T-helper 1 cell (primary cell): ENCODE data around the gene VWA3A.
"Not testable (repeated sequence)": the region's sequence is repeated elsewhere in the genome, so short reads cannot be mapped to it uniquely, and the experiment has no call there.

ENCODE experiments used
- DNase-seq, 5 donors: peaks; one replicate each; pipeline ENCODE4 v3.0.0-alpha.2; 2012 to 2020

Gene VWA3A

DNA sequence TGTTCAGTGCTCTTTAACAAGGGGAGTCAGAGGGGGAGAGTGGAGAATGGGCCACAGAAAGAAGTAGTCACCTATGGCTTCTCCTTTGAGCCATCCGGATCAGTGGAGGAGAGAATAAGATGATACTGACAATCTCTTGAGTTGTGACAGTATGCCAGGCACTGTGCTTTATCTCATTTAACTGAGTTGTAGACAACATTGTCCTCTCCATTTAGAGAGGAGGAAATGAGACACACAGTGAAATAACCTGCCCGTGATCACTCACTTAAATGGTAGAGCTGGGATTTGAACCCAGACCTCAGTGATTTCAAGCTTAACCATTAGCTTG, 95.9 kb downstream of the VWA3A start:
- DNase-seq = no peak

DNA sequence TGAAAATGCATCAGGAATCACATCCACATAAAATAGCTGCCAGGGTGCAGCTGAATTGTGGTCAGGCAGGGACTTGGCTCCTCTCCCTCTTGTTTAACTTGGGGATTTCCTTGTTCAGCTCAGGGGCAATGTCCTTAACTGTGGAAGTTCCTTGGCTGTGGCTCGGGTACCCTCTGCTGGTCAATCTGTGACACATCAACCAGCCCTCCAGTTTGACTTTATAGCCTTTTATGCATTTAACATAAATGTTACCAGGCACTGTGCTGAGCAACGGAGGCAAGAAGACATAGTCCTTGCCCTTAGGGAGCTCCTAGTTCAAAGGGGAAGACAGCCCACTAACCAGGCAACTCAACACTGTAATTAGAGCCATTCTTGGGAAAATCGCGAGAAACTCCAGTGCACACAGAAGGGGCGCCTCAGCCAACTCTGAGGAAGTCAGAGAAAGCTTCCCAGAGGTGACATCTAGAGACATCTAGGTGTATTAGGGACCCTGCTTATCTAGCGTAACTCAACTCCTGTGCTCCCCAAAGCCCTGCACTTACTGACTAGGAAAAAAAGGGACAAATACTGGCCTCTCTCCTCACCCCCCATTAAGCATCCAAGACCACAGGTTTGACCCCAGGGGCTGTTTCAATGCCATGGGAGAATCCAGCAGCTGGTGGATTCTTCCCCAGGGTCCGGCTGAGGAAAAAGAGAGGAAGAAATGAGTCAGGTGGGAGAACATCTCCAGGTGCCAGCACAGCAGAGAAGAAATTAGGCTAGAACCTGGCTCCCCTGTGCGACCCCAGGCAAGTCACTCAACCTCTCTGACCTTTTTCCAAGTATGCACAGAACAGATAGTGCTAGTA, 96.5 kb downstream of the VWA3A start:
- DNase-seq = peak; percentile 39 to 78 (median 52)

DNA sequence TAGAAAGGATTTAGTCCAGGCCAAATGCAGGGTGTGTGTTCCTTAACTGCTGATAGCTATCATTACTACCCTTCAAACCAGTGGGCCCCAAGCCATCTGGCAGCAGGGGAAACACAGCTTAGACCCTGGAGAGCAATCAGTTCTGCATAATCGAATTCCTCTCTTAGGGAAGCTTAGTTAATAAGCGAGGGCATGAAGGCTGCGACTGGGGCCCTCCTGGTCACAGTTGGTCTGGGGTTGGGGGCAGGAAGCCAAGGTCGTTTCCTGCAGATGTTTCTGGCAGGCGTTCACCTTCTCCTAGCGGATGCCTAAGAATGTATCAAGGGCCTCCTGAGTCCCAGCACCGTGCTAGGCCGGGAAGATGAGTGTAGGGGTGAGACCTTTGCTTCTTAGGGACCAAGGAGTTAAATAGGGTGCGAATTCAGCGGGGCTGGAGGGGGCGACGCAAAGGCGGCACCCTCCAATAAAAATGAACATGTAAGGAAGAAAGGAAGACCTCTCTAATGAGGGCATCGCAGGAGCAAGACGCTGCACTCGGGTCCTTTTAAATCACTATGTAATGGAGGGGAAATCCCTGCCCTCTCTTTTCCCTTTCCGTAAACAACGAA, 97.2 kb downstream of the VWA3A start:
- DNase-seq = peak in 3 of 5 donors; percentile 10 to 29 (median 23)

DNA sequence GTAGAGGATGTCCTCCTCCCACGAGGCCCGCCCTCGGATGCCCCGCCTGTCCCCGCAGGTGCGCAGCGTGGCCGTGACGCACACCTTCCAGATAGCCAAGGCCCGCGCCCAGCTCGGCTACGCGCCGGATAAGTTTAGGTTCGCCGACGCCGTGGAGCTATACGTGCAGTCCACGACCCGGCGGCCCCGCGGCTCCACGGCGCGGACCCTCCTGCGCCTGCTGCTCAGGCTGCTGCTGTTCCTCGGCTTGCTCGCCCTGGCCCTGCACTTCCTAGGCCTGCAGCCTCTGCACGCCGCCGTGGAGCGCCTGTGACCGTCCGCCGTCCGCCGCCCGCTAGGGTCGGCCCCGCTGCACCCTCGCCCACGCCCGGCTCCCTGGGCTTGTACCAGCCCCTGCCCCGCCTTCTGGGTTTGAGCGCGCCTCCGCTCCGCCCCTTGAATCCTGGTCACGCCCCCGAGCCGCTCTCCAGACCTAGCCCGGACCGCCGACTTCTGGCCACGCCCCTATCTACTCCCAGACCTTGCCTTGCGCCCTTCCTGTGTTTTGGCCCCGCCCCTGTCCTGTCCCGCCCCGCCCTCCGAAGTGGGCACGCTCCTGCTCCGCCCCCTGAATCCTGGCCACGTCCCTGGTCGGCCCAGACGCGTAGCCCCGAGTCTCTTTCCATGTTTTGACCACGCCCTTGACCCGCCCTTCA, 97.9 kb downstream of the VWA3A start:
- DNase-seq = peak; percentile 91 to 100 (median 92)

DNA sequence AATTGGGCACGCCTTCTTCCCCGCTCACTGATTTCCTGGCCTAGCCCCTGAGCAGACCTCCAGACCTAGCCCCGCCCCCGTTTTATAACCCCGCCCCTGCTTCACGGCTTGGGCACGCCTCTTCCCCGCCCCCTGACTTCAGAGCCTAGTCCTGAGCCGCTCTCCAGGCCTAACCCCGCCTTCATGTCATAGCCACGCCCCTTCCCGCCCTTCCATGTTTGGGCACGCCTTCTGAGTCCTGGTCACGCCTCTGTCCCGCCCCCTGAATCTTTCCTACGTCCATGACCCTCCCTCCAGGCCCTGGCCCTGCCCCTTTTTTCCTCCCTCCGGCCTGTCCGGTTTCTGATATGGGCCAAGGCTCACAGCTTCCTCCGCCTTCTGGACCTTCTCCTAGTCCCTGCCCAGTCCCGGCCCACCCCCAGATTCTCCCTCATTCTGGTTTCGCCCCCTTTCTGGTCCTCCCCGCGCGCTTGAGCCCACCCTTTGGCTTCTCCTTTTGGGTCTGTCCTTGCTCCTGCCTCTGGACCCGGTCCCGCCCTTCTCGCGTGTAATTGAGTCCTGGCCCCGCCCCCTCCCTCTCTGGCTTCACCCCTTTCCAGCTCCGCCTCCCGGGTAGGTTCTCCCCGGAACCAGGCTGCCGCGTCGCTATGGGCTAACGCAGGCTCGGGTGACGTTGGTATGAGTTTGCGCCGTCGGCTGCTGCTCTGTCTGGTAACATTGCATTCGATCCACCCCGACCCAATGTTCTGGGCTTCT, 98.6 kb downstream of the VWA3A start:
- peak; percentile 98 to 100 (median 99) for DNase-seq

DNA sequence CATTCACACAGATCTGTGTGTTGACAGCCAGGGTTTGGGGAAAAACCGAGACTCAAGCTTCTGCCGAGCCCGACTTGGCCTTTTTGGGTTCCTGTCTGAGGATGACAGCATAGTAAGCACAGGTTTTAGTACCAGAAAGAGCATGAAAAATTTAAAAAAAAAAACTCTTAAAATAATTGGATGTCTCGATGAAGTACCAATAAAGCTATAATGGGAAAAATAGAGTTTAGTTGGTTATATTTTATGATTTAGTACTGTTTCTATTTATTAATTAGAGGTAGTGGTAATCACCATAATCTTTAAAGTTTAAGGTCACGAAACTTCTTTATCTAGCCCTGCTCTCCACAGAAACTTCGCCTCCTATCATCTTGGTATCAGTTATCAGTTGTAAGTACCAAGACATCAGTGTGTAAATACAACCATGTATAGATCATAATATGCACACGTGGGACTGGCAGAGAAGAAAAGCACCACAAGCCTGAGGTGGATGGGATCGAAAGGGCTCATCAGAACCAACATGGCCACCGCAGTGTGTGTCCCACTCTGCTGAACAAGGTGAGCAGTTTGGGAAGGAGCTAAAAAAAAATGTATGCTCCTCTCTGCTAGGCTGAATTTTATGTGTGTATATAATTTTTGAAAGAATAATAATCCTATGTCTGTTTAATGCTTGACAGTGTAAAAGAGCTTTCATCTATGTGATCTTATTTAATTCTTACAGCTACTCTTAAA, 99.4 kb downstream of the VWA3A start:
- peak in 3 of 5 donors; percentile 30 to 54 (median 36) for DNase-seq

DNA sequence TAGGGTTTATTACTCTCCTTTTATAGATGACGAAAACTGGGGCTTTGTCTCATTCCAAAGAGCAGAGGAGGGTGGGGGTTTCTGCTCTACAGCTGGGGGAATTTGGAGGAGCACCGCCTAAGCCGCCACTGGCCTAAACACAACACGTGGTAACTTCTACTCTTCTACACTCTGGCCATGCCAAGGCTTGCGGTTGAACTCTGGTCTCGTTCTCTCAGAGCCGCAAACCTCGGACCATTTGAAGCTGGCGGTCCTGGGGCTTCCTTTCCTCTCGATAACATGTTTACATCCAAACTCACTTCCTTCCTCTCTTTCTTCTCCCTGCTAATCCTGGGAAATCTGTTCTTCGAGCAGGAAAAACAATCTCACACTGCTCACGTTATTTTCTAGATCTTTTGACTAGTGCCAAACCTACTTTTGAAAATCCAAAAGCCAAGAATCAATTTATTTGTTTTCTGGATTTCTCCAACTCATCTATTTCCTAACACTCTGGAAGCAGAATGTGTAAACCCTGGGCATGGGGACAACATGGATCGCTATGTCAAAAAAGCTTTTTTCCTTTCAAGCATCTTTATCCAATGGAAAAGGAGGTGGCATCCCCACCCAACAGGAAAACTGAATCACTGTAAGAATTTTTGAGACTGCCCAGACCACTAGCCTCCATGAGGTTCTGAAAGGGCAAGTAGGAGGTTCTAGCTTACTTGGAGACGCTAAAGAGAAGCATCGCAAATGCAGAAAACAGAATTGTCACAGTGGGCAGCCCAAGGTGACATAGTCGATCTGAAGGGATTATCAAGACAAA, 100.1 kb downstream of the VWA3A start:
- peak; percentile 72 to 86 (median 81) for DNase-seq

DNA sequence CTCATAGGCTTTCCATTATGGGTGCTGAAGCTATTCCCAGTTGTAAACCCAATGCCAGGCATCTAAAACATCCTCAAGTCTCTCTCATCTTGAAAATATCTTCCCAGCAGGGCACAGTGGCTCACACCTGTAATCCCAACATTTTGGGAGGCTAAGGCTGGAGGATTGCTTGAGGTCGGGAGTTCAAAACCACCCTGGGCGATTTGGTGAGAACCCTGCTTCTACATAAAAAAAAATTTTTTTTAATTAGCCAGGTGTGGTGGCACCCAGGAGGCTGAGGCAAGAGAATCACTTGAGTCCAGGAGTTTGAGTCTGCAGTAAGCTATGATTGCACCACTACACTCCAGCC, 100.7 kb downstream of the VWA3A start:
- DNase-seq = no peak

DNA sequence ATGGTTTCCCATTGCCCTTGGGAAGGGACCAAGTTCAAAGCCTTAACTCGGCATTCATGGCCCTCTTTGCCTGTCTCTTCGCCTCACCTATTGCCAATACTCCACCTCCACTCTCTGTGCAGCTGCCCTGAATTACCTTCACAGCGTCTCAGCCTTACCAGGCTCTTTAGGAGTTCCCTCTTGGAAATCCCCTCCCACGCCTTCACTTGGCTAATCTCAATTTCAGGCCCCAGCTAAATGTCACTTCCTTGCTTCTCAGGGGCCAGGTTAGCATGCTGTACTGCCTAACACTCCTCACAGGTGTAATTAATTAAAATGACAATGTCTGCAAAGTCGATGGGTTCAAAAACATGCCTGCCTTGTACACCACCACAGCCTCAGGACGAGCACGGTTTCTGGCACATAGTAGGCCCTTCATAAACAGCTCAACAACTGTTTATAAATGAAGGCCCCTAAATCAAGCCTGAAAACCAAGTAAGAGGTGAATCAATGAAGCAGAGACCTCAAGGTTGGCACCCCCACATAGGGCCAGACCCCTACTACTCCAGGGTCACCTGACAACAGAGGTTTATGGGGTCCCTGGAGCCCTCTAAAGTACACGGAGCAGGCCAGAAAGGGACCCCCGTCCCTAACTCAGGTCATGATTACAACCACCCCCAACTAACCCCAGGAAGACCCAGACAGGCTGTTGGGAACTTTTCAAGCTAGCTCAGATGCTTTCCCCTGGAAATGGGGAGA, 102.5 kb downstream of the VWA3A start:
- no peak for DNase-seq

DNA sequence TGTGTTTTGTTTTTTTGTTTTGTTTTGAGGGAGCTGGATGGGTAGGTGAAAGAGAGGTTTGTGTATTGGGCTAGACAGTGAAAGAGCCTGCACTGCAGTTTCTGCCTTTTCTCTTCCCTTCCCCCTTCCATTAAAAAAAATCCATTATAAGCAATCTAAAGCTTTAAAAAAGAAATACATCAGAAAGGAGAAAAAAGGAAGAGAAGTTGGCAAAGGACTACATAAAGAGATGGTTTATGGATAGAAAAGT, 103.0 kb downstream of the VWA3A start:
- no peak for DNase-seq

DNA sequence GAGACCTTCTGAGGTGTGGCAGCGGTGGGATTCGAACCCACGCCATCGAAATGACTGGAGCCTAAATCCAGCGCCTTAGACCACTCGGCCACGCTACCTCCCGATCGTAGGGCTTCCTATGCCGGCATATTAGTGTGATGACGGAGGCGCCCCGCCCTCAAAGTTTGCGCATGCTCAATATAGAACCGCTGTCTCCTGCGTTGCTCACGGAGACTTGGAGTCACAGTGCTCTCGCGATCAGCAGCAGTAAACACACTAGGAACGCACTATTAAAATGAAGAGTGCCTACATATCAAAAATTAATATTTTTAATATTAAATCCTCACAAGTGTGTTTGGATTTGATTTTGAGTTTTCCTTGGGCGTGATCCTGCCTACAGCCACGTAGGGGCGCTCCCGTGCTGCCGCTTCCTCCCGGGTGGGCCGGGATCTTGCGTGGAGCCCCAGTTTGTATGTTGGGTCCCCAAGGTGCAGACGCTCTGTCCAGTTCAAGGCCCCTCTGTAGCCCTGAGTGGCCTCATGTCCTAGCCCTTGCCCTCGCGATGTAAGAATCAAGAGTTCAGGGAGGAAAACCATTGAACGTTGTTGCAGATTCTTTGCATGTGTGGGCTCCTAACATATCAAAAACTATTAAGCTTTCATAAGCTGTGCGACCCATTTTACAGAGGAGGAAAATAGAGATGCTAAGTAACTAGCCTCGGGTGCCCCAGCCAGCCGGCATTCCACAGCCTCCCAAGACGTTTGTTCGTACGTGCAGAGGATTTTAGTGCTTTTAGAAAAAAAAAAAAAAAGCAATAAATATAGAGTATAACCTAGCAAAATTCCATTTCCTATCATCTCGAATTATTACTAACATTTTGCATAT, 103.6 kb downstream of the VWA3A start:
- DNase-seq = peak; percentile 70 to 92 (median 83)

DNA sequence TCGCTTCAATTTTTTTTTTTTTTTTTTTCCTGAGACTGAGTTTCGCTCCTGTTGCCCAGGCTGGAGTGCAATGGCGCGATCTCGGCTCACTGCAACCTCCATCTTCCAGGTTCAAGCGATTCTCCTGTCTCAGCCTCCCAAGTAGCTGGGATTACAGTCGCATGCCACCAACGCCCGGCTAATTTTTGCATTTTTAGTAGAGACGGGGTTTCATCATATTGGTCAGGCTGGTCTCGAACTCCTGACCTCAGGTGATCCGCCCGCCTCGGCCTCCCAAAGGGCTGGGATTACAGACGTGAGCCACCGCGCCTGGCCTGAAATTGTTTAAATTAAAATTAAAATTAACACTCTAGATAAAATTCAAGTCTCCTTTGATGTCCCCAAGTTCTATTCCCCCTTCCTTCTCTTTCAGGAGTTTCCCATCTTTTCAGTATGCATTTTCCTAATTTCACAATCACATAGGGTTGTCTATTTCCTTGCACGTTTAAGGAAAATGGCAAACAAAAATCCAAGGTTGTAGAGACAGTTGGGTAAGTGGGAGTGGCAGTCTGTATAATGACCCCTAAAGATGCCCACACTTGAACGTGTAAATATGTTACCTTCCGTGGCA, 104.3 kb downstream of the VWA3A start:
- DNase-seq = not testable (repeated sequence)

DNA sequence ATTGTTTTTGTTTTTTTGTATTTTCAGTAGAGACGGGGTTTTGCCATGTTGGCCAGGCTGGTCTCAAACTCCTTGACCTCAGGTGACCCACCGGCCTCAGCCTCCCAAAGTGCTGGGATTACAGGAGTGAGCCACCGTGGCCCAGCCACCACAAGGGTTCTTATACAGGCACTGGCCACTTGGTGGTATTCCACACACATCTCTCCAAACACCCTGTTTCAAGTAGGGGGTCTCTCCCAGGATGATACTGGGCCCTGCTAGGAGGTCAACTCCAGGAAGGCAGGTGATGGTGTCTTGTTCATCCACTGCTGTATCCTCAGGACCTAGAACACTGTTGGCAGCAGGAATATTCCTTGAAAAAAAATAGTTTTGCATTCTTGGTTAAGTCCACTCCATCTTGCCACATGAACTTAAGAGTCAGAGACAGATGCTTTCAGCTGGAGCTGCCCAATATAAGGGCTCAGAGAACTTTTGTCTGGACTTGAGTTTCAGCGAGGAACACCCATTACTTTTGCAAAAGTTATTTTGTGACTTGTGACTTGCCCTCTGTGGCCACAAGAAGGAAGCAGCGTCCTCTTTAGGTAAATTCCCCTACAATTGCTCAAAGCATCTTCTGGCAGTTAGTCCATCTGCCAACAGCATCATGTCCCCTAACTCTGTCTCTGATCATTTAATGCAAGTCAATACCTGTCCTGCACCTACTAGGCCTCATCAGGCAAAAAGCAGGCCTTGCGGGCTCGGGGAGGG, 106.4 kb downstream of the VWA3A start:
- no peak for DNase-seq

DNA sequence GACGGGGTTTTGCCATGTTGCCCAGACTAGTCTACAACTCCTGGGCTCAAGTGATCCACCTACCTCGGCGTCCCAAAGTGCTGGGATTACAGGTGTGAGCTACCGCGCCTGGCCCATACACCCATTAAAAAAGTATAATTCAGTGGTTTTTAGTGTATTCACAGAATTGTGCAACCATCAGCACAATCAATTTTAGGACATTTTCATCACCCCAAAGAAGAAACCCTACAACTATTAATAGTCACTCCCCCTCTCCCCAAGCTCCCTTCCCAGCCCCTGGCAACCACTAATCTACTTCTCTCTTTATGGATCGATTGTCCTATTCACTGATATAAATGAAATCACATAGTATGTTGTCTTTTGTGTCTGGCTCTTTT, 109.9 kb downstream of the VWA3A start:
- no peak for DNase-seq

DNA sequence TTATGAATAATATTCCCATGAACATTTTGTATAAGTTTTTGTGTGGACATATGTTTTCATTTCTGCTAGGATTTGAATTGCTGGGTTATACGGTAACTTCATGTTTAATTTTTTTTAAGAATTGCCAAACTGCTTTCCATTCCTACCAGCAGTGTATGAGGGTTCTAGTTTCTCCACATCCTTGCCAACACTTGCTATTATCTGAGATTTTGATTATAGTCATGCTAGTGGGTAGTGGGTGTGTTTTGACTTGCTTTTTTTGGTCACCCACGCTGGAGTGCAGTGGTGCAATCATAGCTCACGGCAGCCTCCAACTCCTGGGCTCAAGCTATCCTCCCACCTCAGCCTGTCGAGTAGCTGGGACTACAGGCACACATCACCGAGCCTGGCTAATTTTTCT, 110.8 kb downstream of the VWA3A start:
- DNase-seq = no peak

DNA sequence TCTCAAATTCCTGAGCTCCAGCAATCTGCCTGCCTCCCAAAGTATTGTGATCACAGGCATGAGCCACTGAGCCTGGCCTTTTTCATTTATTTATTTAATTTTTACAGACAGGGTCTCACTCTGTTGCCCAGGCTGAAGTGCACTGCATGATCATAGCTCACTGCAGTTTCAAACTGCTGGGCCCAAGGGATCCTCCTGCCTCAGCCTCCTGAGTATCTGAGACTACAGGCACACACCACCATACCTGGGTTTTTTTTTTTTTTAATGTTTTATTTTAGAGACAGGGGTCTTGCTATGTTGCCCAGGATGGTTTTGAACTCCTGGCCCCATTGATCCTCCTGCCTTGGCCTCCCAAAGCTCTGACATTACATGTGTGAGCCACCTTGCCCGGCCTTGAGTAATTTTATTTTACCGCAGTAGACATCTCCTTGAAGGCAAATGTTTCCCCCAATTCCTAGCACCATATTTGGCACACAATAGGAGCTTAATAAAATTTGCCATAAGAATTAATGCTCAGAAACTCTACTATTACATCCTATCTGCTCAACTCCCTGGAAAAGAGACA, 111.8 kb downstream of the VWA3A start:
- DNase-seq = no peak

DNA sequence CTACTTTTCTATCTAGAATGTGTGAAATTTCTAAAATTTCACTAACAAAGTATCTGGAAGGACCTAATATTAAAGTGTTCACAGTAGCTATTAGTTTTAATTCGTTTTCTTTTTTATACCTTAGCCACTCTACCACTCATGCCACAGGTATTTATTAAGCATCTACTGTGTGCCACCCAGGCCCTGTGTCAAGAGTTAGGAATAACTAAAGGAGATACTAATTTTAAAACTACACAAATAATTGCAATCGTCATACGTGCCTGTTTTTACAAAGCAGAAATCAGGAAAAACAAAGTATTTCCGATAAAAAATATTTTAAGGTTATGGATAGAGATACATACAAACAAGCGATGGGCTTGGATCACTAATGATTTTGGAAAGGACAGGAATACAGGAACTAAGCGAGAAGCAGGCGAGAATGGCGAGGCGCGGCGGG, 113.3 kb downstream of the VWA3A start:
- DNase-seq = no peak

DNA sequence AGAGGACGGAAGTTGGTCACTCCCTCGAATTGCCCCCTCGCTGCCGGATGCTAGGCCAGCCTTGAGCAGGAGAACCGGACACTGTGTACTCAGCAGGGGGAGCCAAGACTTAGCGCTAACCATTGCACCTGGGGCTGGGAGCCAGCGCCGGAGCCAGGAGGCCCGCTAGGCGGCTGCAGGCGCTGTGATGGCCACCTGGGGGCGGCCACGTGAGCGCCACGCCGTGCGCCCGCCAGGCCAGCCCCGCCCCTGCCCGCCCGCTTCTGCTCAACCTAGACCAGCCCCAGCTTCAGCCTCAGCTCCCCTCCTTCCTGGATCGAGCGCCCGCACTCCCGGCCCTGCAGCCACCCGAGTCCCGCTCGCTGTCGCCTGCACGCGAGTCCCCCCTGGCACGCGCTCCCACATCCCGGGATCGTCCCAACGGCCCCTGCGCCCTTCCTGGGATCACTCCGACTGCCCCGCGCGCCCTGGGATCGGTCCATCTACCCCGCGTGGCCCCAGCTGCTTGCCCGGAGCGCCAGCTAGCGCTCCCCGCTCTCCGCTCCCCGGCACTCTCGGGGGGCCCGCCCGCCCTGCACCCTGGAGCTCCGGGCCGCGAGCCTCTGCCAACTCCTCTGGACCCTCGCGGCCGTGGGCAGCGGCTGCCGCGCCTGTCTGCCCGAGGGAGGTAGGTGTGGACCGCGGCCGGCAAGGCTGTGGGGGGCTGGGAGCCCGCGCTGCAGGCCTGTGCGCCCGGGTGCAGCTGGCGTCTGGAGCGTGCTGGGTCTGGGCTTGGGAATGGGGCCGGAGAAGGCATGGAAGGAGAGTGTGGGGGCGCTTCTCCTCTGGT, 113.9 kb downstream of the VWA3A start, which contains the start of gene EEF2K:
EEF2K (plus strand) TSS at position 266 of the 829 bp plus-strand sequence. CDS start 19,452 bp downstream, outside the sequence.
- peak; percentile 66 to 91 (median 77) for DNase-seq
